Uterus (tissue), 2 donors: ENCODE results near the gene GJD2.

Experiments used
- CTCF ChIP-seq, 4 experiments: fragments of 200-600 bp in 2 of 4; fragments of 450-650 bp in 2 of 4; sonication (generic) in 2 of 4; IDR thresholded peaks; one replicate each; pipeline ENCODE4 v1.5.1; 2016 to 2019; ENCODE audit warnings: antibody characterized with exemption in 4 of 4, mild to moderate bottlenecking in 2 of 4, moderate library complexity in 1 of 4
- POLR2A ChIP-seq, 2 donors: fragments of 450-650 bp; IDR thresholded peaks; one replicate each; pipeline ENCODE4 v1.6.1; 2016; ENCODE audit warnings: antibody characterized with exemption in 2 of 2, mild to moderate bottlenecking in 1 of 2, moderate library complexity in 1 of 2

- TF ChIP-seq CTCF (IDR thresholded peaks at IDR 0.05) (no peak), POLR2A (IDR thresholded peaks at IDR 0.05) (no peak)
Measured at GRCh38 chr15:34714476-34715121, 40.2 kb downstream of the GJD2 start.
